ENCODE results near the gene MYO1D. TPM values are rescaled to one million over a fixed set of nuclear protein-coding genes. Genes with fewer than 3 reads are reported as not detected.

MYO1D gene
- total RNA-seq, 1 experiment from 2014 or later, result 1.3 TPM

DNA sequence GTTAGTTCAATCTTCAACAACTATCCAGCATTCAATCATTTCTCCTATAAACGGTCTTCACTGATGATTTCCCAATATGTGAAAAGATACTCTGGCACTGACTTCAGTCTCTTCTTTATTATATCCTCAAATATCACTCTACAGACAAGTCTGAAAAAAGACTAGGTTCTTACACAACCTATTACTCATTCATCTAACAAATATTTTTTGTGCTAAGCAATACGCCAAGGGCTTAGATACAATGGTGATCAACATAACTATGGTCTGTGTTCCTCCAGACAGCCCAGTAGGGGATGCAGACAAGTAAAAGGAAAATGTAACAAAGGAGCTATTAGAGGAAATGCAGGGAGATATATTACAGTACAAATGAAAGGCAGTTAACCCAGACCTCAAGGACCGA, 63.9 kb downstream of the MYO1D start:
- CTCF ChIA-PET, result no interaction called here
- no peak for TF ChIP-seq TCF7L2 (IDR thresholded peaks at IDR 0.05; ENCODE audit: low read depth, low read length)
- TF ChIP-seq POLR2AphosphoS5 (IDR thresholded peaks at IDR 0.05; ENCODE audit: low read depth, low read length), result no peak
- TF ChIP-seq SIN3A (IDR thresholded peaks at IDR 0.05; ENCODE audit: borderline replicate concordance, insufficient read depth, low read depth, low read length), result no peak
- TF ChIP-seq, protein P1, sequence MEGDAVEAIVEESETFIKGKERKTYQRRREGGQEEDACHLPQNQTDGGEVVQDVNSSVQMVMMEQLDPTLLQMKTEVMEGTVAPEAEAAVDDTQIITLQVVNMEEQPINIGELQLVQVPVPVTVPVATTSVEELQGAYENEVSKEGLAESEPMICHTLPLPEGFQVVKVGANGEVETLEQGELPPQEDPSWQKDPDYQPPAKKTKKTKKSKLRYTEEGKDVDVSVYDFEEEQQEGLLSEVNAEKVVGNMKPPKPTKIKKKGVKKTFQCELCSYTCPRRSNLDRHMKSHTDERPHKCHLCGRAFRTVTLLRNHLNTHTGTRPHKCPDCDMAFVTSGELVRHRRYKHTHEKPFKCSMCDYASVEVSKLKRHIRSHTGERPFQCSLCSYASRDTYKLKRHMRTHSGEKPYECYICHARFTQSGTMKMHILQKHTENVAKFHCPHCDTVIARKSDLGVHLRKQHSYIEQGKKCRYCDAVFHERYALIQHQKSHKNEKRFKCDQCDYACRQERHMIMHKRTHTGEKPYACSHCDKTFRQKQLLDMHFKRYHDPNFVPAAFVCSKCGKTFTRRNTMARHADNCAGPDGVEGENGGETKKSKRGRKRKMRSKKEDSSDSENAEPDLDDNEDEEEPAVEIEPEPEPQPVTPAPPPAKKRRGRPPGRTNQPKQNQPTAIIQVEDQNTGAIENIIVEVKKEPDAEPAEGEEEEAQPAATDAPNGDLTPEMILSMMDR (IDR thresholded peaks at IDR 0.05), result no peak
- TF ChIP-seq, protein P2, sequence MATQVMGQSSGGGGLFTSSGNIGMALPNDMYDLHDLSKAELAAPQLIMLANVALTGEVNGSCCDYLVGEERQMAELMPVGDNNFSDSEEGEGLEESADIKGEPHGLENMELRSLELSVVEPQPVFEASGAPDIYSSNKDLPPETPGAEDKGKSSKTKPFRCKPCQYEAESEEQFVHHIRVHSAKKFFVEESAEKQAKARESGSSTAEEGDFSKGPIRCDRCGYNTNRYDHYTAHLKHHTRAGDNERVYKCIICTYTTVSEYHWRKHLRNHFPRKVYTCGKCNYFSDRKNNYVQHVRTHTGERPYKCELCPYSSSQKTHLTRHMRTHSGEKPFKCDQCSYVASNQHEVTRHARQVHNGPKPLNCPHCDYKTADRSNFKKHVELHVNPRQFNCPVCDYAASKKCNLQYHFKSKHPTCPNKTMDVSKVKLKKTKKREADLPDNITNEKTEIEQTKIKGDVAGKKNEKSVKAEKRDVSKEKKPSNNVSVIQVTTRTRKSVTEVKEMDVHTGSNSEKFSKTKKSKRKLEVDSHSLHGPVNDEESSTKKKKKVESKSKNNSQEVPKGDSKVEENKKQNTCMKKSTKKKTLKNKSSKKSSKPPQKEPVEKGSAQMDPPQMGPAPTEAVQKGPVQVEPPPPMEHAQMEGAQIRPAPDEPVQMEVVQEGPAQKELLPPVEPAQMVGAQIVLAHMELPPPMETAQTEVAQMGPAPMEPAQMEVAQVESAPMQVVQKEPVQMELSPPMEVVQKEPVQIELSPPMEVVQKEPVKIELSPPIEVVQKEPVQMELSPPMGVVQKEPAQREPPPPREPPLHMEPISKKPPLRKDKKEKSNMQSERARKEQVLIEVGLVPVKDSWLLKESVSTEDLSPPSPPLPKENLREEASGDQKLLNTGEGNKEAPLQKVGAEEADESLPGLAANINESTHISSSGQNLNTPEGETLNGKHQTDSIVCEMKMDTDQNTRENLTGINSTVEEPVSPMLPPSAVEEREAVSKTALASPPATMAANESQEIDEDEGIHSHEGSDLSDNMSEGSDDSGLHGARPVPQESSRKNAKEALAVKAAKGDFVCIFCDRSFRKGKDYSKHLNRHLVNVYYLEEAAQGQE (IDR thresholded peaks at IDR 0.05; ENCODE audit: insufficient read depth in 1 of 2, low read depth in 2 of 2, low read length in 1 of 2), result no peak
- ATAC-seq (no peak), DNase-seq (ENCODE audit: low read depth, low spot score) (no peak)
- no peak overlapping the region for H3K4me3 ChIP-seq (ENCODE audit: low read depth in 2 of 2, low read length in 2 of 2)
- no TSS peak for BruUV-seq (replicated peaks)
- H3K4me1 ChIP-seq (ENCODE audit: control insufficient read depth, insufficient read depth, low read length), result no peaks in the 10 kb centered on the region
- POLR2A ChIA-PET, result no interaction called here
- H3K27ac ChIP-seq (ENCODE audit: low read length), result no peak overlapping the region
- in situ Hi-C loops (cut with HindIII; ENCODE audit: low pct_unique_long_range_greater_than_20kb, low sequenced_read_pairs), result no loop called here
- H3K9me3 ChIP-seq (ENCODE audit: control insufficient read depth, insufficient read depth, low read depth, low read length), result no peaks in the 10 kb centered on the region
- H3K36me3 ChIP-seq (ENCODE audit: control insufficient read depth, insufficient read depth, low read length), result no peaks in the 10 kb centered on the region
- intact Hi-C loops (cut with micrococcal nuclease; ENCODE audit: unreplicated experiment), result no loop called here
- H3K27me3 ChIP-seq (ENCODE audit: control insufficient read depth, insufficient read depth, low read length), result no peaks in the 10 kb centered on the region; the same call in 1 of the 2 replicates

DNA sequence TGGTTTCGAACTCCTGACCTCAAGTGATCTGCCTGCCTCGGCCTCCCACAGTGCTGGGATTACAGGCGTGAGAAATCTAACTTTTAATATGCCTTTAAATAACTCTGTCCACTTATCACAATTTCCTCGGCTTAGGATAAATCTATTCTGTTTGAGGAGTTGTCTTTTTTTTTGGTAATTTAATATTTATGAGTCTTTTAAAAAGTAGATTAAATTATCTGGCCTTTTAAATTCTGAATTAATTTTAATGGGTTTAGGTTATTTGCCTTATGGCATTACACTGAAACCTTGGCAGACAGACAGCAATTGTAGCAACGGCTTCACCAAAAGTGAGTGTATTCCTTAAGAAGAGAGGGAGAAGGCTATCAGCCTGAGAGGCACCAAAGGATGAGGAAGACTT, 66.2 kb downstream of the MYO1D start:
- POLR2A ChIA-PET, result no interaction called here
- in situ Hi-C loops (cut with HindIII; ENCODE audit: low pct_unique_long_range_greater_than_20kb, low sequenced_read_pairs), result no loop called here
- TF ChIP-seq SIN3A (IDR thresholded peaks at IDR 0.05; ENCODE audit: borderline replicate concordance, insufficient read depth, low read depth, low read length), result no peak
- TF ChIP-seq POLR2AphosphoS5 (IDR thresholded peaks at IDR 0.05; ENCODE audit: low read depth, low read length), result no peak
- TF ChIP-seq TCF7L2 (IDR thresholded peaks at IDR 0.05; ENCODE audit: low read depth, low read length), result no peak
- TF ChIP-seq, protein P1 (IDR thresholded peaks at IDR 0.05), result no peak
- TF ChIP-seq, protein P2 (IDR thresholded peaks at IDR 0.05; ENCODE audit: insufficient read depth in 1 of 2, low read depth in 2 of 2, low read length in 1 of 2), result no peak

More for the DNA sequence above, 66.2 kb downstream of the MYO1D start:
- H3K9me3 ChIP-seq (ENCODE audit: control insufficient read depth, insufficient read depth, low read depth, low read length), result no peaks in the 10 kb centered on the region
- DNase-seq (ENCODE audit: low read depth, low spot score) (no peak), ATAC-seq (no peak)
- no peaks in the 10 kb centered on the region for H3K4me1 ChIP-seq (ENCODE audit: control insufficient read depth, insufficient read depth, low read length)
- no peaks in the 10 kb centered on the region; the same call in 1 of the 2 replicates for H3K27me3 ChIP-seq (ENCODE audit: control insufficient read depth, insufficient read depth, low read length)
- CTCF ChIA-PET, result no interaction called here
- intact Hi-C loops (cut with micrococcal nuclease; ENCODE audit: unreplicated experiment), result no loop called here
- no peak overlapping the region for H3K27ac ChIP-seq (ENCODE audit: low read length)
- H3K4me3 ChIP-seq (ENCODE audit: low read depth in 2 of 2, low read length in 2 of 2), result no peak overlapping the region
- no peaks in the 10 kb centered on the region for H3K36me3 ChIP-seq (ENCODE audit: control insufficient read depth, insufficient read depth, low read length)
- no TSS peak for BruUV-seq (replicated peaks)

Data from Panc1 (cell line).